HepG2 (cell line): ENCODE measurements around the gene LRGUK. TPM values are rescaled to one million over a fixed set of nuclear protein-coding genes. Genes with fewer than 3 reads are reported as not detected.

Source experiments
- ATAC-seq: fragments of 200-7000 bp; cut with Tn5 transposase; 3 replicates; pipeline ENCODE4 v1.9.1; 2020; ENCODE audit warnings: mild to moderate bottlenecking, moderate library complexity
- BruUV-seq: library from RNA; stranded (reverse); fragments of 400-500 nt; replicated peaks from 2 replicates; lab custom pipeline; 2021; lab: Mats Ljungman, UMichigan
- CTCF ChIA-PET: fragments of 300-600 bp; formaldehyde crosslinking; extraction: SDS; loops from one replicate; lab custom pipeline; 2021; ENCODE audit warnings: low total read pairs, inconsistent platforms, low intra/inter-chr PET ratio; lab: Yijun Ruan, JAX
- POLR2A ChIA-PET: fragments of 350-600 bp; sonication (Branson Sonifier 250); formaldehyde crosslinking; loops from one replicate; lab custom pipeline; 2020; ENCODE audit warnings: antibody characterized with exemption, inconsistent platforms; lab: Yijun Ruan, JAX
- DNase-seq: peaks from one replicate; pipeline ENCODE4 v3.0.0-alpha.2; 2015; ENCODE audit warnings: low spot score
- FAIRE-seq: peaks from 3 replicates; lab custom pipeline; 2011; peaks lifted over from hg19 to GRCh38; lab: Jason Lieb, UNC
- H2AFZ ChIP-seq: one replicate; pipeline ENCODE4 v1.6.1; 2011; ENCODE audit warnings: low read length, inconsistent platforms
- H3K27ac ChIP-seq: fragments of 300-600 bp; 3 replicates; pipeline ENCODE4 v1.8.0; 2011; ENCODE audit warnings: mixed run types, mild to moderate bottlenecking, mixed read lengths, low read length, inconsistent platforms; ENCODE audit not compliant: insufficient read depth; ENCODE audit errors: extremely low read length
- H3K27me3 ChIP-seq, 2 experiments: fragments of 200-600 bp in 1 of 2; 2 replicates in 1 of 2; 3 replicates in 1 of 2; pipeline versions ENCODE4 v1.6.0 to v1.8.0; 2011; ENCODE audit warnings: low read length in 2 of 2, mild to moderate bottlenecking in 2 of 2, moderate library complexity in 2 of 2, inconsistent platforms in 1 of 2; ENCODE audit not compliant: insufficient read depth in 2 of 2, control insufficient read depth in 1 of 2
- H3K36me3 ChIP-seq, 2 experiments: fragments of 200-600 bp in 1 of 2; replicated peaks in 1 of 2; 2 replicates in 1 of 2; 3 replicates in 1 of 2; pipeline versions ENCODE4 v1.5.1 to v1.8.0; 2011; ENCODE audit warnings: low read length in 2 of 2, inconsistent platforms in 1 of 2; ENCODE audit not compliant: insufficient read depth in 2 of 2, control insufficient read depth in 1 of 2
- H3K4me1 ChIP-seq: 2 replicates; pipeline ENCODE4 v1.5.1; 2012; ENCODE audit warnings: low read length, inconsistent platforms; ENCODE audit not compliant: insufficient read depth
- H3K4me2 ChIP-seq: 2 replicates; pipeline ENCODE4 v1.6.0; 2011; ENCODE audit warnings: low read depth, low read length, inconsistent platforms
- H3K4me3 ChIP-seq, 3 experiments: fragments of 200-600 bp in 1 of 3; sonication (generic), shearing (Covaris generic) in 1 of 3; replicated peaks in 1 of 3; 2 replicates each; pipeline ENCODE4 v1.5.1; 2011 to 2016; ENCODE audit warnings: low read length in 3 of 3, inconsistent platforms in 2 of 3, low read depth in 2 of 3, mild to moderate bottlenecking in 2 of 3, control low read depth in 1 of 3, mixed read lengths in 1 of 3; ENCODE audit not compliant: insufficient read depth in 1 of 3
- H3K79me2 ChIP-seq: one replicate; pipeline ENCODE4 v1.6.1; 2011; ENCODE audit warnings: low read length, inconsistent platforms; ENCODE audit not compliant: insufficient read depth
- H3K9ac ChIP-seq: 2 replicates; pipeline ENCODE4 v1.6.0; 2011; ENCODE audit warnings: mild to moderate bottlenecking, low read depth, low read length, inconsistent platforms; ENCODE audit not compliant: insufficient read depth
- H3K9me3 ChIP-seq: 2 replicates; pipeline ENCODE4 v1.5.1; 2012; ENCODE audit warnings: mild to moderate bottlenecking, low read length
- H4K20me1 ChIP-seq: 2 replicates; pipeline ENCODE4 v1.6.0; 2011; ENCODE audit warnings: inconsistent platforms, mild to moderate bottlenecking, low read length, moderate library complexity; ENCODE audit not compliant: insufficient read depth
- AGO1 ChIP-seq: fragments of 200-400 bp; formaldehyde crosslinking; IDR thresholded peaks from 2 replicates; pipeline ENCODE4 v1.6.1; 2017; ENCODE audit warnings: mild to moderate bottlenecking, low read depth, low read length, moderate library complexity; ENCODE audit not compliant: poor library complexity, severe bottlenecking
- GATAD2A ChIP-seq: IDR thresholded peaks from 2 replicates; pipeline ENCODE4 v1.6.1; 2016
- KLF15 ChIP-seq: sonication (generic); formaldehyde crosslinking; IDR thresholded peaks from 2 replicates; pipeline ENCODE4 v1.8.1; 2023; ENCODE audit warnings: borderline replicate concordance, mild to moderate bottlenecking, inconsistent platforms, missing genetic modification reagents, mixed read lengths
- LCORL ChIP-seq, 2 experiments: fragments of 450-650 bp in 1 of 2; sonication (generic) in 1 of 2; formaldehyde crosslinking in 1 of 2; IDR thresholded peaks; 2 replicates each; pipeline versions ENCODE4 v1.5.0 to v1.6.1; 2017 to 2020; ENCODE audit warnings: antibody characterized with exemption in 1 of 2, missing genetic modification reagents in 1 of 2
- PRMT3 ChIP-seq: sonication (generic); formaldehyde crosslinking; IDR thresholded peaks from 2 replicates; pipeline ENCODE4 v1.8.1; 2022; ENCODE audit warnings: low read depth, mild to moderate bottlenecking, moderate library complexity, missing genetic modification reagents, borderline replicate concordance
- ZBTB10 ChIP-seq: sonication (generic); formaldehyde crosslinking; IDR thresholded peaks from 2 replicates; pipeline ENCODE4 v1.4.0; 2020; ENCODE audit warnings: missing genetic modification reagents, borderline replicate concordance
- ZFP82 ChIP-seq: sonication (generic); formaldehyde crosslinking; IDR thresholded peaks from 2 replicates; pipeline ENCODE4 v1.5.1; 2020; ENCODE audit warnings: mild to moderate bottlenecking, missing genetic modification reagents, borderline replicate concordance
- ZNF326 ChIP-seq: sonication (generic); formaldehyde crosslinking; IDR thresholded peaks from 2 replicates; pipeline ENCODE4 v1.4.0; 2020; ENCODE audit warnings: missing genetic modification reagents, borderline replicate concordance
- ZNF367 ChIP-seq: sonication (generic); formaldehyde crosslinking; IDR thresholded peaks from 2 replicates; pipeline ENCODE4 v1.4.0; 2020; ENCODE audit warnings: missing genetic modification reagents, borderline replicate concordance
- ZNF775 ChIP-seq: sonication (generic); formaldehyde crosslinking; IDR thresholded peaks from 2 replicates; pipeline ENCODE4 v1.4.0; 2020; ENCODE audit warnings: missing genetic modification reagents, mild to moderate bottlenecking, moderate library complexity, borderline replicate concordance
- WGBS: methylation state at CpG from one replicate; pipeline ENCODE4 v1.1.6; 2017; ENCODE audit warnings: low lambda C conversion rate; 5-methylcytosine and 5-hydroxymethylcytosine counted together
- in situ Hi-C: cut with HindIII; loops from 2 replicates; pipeline ENCODE4 v1.10.0; 2017; ENCODE audit warnings: low pct_unique_long_range_greater_than_20kb; ENCODE audit not compliant: extremely low pct_ligation_motif_present
- intact Hi-C: fragments of 100-400 bp; cut with micrococcal nuclease; formaldehyde crosslinking; loops from one replicate; pipeline ENCODE4 v1.10.0; 2022; ENCODE audit not compliant: unreplicated experiment
- polyA plus RNA-seq, 8 experiments: library from polyadenylated mRNA; depleted of rRNA in 3 of 8; stranded (reverse) in 7 of 8; unstranded in 1 of 8; fragments of >200 nt; fragmentation: Illumina TruSeq in 4 of 8; extraction: Trizol in 4 of 8; gene quantifications; 2 replicates each; pipeline versions ENCODE4 v1.2.1 to v1.2.3, GENCODE V29; 2011 to 2016; ENCODE audit warnings: low read depth in 4 of 8, missing spikeins in 1 of 8, mixed read lengths in 1 of 8; ENCODE audit not compliant: insufficient read depth in 1 of 8
- total RNA-seq, 5 experiments: library from RNA; depleted of rRNA; stranded (reverse); fragments of >200 nt; fragmentation: Illumina TruSeq; extraction: Trizol; gene quantifications; 2 replicates each; pipeline ENCODE4 v1.2.3, GENCODE V29; 2016; ENCODE audit warnings: low read depth in 1 of 5

The LRGUK gene
- total and polyA plus RNA-seq, 2 of the 13 experiments (the other 11 are each of a cell fraction or from before 2014, with no cell fraction given) = 0.18 to 0.20 TPM

- intact Hi-C loops (no loop called here), in situ Hi-C loops (no loop called here)
- Histone ChIP-seq H3K27ac (no peak overlapping the region), H3K9ac (no peak overlapping the region), H4K20me1 (no peaks in the 10 kb centered on the region), H3K4me1 (no peaks in the 10 kb centered on the region), H3K9me3 (no peaks in the 10 kb centered on the region), H3K4me3 (no peak overlapping the region), H3K79me2 (no peaks in the 10 kb centered on the region), H3K27me3 (no peaks in the 10 kb centered on the region), H3K36me3 (no peaks in the 10 kb centered on the region), H3K4me2 (no peak overlapping the region), H2AFZ (no peak overlapping the region)
- no peak for TF ChIP-seq GATAD2A
- no peak for TF ChIP-seq ZNF326
- no peak for TF ChIP-seq ZNF775 (CRISPR knock-in tag)
- TF ChIP-seq PRMT3 (CRISPR knock-in tag) = no peak
- no peak for TF ChIP-seq ZNF367 (CRISPR knock-in tag)
- TF ChIP-seq LCORL (IDR thresholded peaks at IDR 0.05) = no peak
- no peak for TF ChIP-seq LCORL (CRISPR knock-in tag; IDR thresholded peaks at IDR 0.05)
- TF ChIP-seq ZFP82 (CRISPR knock-in tag) = no peak
- TF ChIP-seq ZBTB10 (CRISPR knock-in tag) = no peak
- no peak for TF ChIP-seq AGO1
- no peak for TF ChIP-seq KLF15 (CRISPR knock-in tag)
- 32% methylated on average over 3 of the region's 3 CpGs for WGBS
- POLR2A ChIA-PET = no interaction called here
- DNase-seq (no peak), FAIRE-seq (no peak), ATAC-seq (no peak)
- CTCF ChIA-PET = no interaction called here
- no TSS peak for BruUV-seq
Observed at GRCh38 chr7:134284952-134285351, 157.8 kb downstream of the LRGUK start.
